ENCODE results near the gene ADRM1. TPM values are rescaled to one million over a fixed set of nuclear protein-coding genes. Genes with fewer than 3 reads are reported as not detected.

The ADRM1 gene
- total RNA-seq, 4 donors from 2014 or later: 143 to 198 (median 167) TPM

- no peak for TF ChIP-seq CTCF (IDR thresholded peaks at IDR 0.05)
- no peak for TF ChIP-seq POLR2A (IDR thresholded peaks at IDR 0.05)
- 63 to 64% methylated on average over 6 to 9 of the region's 14 CpGs for WGBS, 2 donors
- no peak for DNase-seq (ENCODE audit: low spot score in 2 of 2)
- intact Hi-C loops (cut with DNase I; ENCODE audit: low total_unique reads): no loop called here
- H3K4me3 ChIP-seq (ENCODE audit: low read depth, poor library complexity, severe bottlenecking): no peak overlapping the region
Observed at GRCh38 chr20:62325172-62325905, 22.5 kb downstream of the ADRM1 start.

DNA sequence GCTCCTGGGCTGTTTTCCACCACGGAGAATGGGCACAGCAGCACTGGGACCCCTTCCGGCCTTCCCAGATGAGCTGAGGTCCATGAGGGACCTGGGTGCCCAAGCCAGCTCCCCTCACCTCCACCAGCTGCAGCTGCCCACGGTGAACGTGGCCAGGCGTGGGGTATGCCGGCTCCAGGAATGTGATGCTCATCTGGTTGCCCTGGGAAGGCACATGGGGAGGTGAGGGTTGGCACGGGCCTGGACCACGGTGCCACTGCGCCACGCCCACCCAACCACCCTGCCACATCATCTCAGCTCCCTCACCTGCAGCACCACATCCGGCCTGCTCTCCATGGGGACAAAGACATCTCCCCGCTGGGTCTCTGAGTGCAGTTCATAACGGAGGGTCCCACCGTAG, 23.8 kb downstream of the ADRM1 start:
- TF ChIP-seq POLR2A (IDR thresholded peaks at IDR 0.05) (no peak), CTCF (IDR thresholded peaks at IDR 0.05) (no peak)
- 85 to 90% methylated on average over 9 to 10 of the region's 14 CpGs for WGBS, 2 donors
- no peak for DNase-seq (ENCODE audit: low spot score in 2 of 2)
- intact Hi-C loops (cut with DNase I; ENCODE audit: low total_unique reads): no loop called here
- no peak overlapping the region for H3K4me3 ChIP-seq (ENCODE audit: low read depth, poor library complexity, severe bottlenecking)

DNA sequence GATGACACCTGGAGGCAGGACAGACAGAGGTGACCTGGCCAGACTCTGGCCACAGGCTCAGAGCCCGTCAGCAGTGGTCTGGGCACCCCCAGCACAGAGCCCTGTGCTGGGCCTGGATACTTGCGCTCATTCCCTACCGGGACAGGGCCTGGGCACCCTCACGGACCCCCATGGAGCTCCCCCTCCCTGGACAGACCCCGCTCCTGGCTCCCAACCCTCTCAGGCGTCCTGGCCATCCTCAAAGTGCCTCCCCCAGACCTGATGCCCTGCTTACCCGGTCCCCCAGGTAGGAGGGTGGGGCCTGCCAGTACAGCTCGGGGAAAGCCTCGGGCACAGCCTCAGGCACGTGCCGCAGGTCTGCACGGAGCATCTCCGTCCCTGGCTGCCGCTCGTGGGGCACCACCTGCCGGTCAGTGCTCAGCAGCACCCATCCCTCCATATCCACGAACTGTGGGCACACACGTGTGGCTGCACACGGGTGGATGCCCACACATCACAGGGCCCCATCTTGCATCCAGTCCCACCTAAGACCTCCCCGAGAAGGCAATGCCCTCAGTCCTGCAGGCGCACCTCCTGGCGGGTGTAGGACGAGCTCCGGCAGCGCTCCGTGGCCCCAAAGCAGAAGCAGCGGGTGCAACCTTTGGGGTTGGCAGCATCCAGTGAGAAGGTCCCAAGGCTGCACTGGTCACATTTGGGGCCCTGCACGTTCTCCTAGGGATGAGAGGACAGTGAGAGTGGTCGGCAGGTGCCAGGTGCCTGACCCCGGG, 24.3 kb downstream of the ADRM1 start:
- WGBS, 2 donors: 86 to 87% methylated on average over 25 to 29 of the region's 30 CpGs
- H3K4me3 ChIP-seq (ENCODE audit: low read depth, poor library complexity, severe bottlenecking): no peak overlapping the region
- DNase-seq (ENCODE audit: low spot score in 2 of 2): no peak
- intact Hi-C loops (cut with DNase I; ENCODE audit: low total_unique reads): no loop called here
- TF ChIP-seq CTCF (IDR thresholded peaks at IDR 0.05) (no peak), POLR2A (IDR thresholded peaks at IDR 0.05) (no peak)

GRCh38 chr20:62327726-62328495, 25.1 kb downstream of the ADRM1 start:
- WGBS, 2 donors: 88 to 91% methylated on average over 29 to 33 of the region's 33 CpGs
- no peak overlapping the region for H3K4me3 ChIP-seq (ENCODE audit: low read depth, poor library complexity, severe bottlenecking)
- DNase-seq (ENCODE audit: low spot score in 2 of 2): no peak
- intact Hi-C loops (cut with DNase I; ENCODE audit: low total_unique reads): no loop called here
- TF ChIP-seq POLR2A (IDR thresholded peaks at IDR 0.05) (no peak), CTCF (IDR thresholded peaks at IDR 0.05) (no peak)

DNA sequence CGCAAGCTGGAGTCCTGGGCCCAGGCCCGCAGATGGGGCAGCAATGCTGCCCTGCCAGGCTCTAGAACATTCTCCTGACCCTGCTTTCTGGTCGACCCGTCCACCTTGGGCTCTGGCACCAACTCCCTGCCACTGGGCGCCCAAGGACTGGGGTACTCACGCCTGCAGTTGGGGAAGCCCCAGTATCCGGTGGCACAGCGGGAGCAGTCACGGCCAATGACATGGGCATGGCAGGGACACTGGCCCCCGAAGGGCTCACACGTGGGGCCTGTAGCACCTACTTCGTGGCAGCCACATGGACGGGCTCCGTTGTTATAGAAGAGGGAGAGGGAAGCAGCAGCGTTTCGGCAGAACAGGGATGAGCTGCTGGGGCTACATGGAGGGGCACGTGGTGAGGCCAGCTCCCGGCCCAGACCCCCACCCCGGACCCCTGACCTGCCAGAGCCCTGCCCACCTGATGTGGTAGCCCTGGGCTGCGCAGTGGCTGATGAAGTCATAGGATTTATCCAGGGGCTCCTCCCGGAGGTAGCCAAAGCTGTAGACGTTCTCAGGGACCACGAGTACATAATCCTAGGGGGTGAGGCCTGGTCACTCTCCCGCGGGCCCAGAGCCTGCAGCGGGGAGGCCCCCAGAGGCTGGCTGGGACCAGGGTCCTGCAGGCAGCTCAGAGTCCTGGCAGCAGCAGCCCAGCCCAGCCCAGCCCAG, 26.0 kb downstream of the ADRM1 start:
- 81 to 89% methylated on average over 23 to 25 of the region's 26 CpGs for WGBS, 2 donors
- DNase-seq (ENCODE audit: low spot score in 2 of 2): no peak

More for the DNA sequence above, 26.0 kb downstream of the ADRM1 start:
- TF ChIP-seq POLR2A (IDR thresholded peaks at IDR 0.05) (no peak), CTCF (IDR thresholded peaks at IDR 0.05) (no peak)
- intact Hi-C loops (cut with DNase I; ENCODE audit: low total_unique reads): no loop called here
- no peak overlapping the region for H3K4me3 ChIP-seq (ENCODE audit: low read depth, poor library complexity, severe bottlenecking)
